Liver (tissue), 9 donors: ENCODE measurements around the gene BAHCC1. TPM values are rescaled to one million over a fixed set of nuclear protein-coding genes. Genes with fewer than 3 reads are reported as not detected.
A peak's percentile ranks its signal among the peaks of the same experiment; 100 is the strongest.

Source experiments
- DNase-seq: peaks from one replicate; pipeline ENCODE4 v3.0.0-alpha.2; 2017; ENCODE audit warnings: low spot score
- H3K27ac ChIP-seq, 2 donors: one replicate each; pipeline ENCODE4 v1.7.0; 2013; ENCODE audit warnings: inconsistent platforms in 2 of 2, low read length in 2 of 2, control low read depth in 1 of 2, low read depth in 1 of 2, mild to moderate bottlenecking in 1 of 2
- H3K27me3 ChIP-seq, 4 donors: one replicate each; pipeline versions ENCODE4 v1.6.1 to v1.7.0; 2013; ENCODE audit warnings: low read length in 3 of 4, inconsistent platforms in 1 of 4, mild to moderate bottlenecking in 1 of 4, moderate library complexity in 1 of 4; ENCODE audit not compliant: control insufficient read depth in 4 of 4, insufficient read depth in 4 of 4
- H3K36me3 ChIP-seq, 4 donors: one replicate each; pipeline versions ENCODE4 v1.6.1 to v1.7.0; 2013; ENCODE audit warnings: low read length in 3 of 4, mild to moderate bottlenecking in 3 of 4, low read depth in 1 of 4, moderate library complexity in 1 of 4; ENCODE audit not compliant: control insufficient read depth in 4 of 4, insufficient read depth in 3 of 4
- H3K4me1 ChIP-seq, 4 donors: one replicate each; pipeline versions ENCODE4 v1.6.1 to v1.7.0; 2013; ENCODE audit warnings: low read length in 3 of 4, mild to moderate bottlenecking in 3 of 4, moderate library complexity in 1 of 4; ENCODE audit not compliant: control insufficient read depth in 4 of 4, insufficient read depth in 4 of 4
- H3K4me3 ChIP-seq, 3 donors: one replicate each; pipeline versions ENCODE4 v1.6.1 to v1.7.0; 2013; ENCODE audit warnings: low read length in 3 of 3, control low read depth in 1 of 3, low read depth in 1 of 3, mild to moderate bottlenecking in 1 of 3
- H3K9ac ChIP-seq, 2 donors: one replicate each; pipeline ENCODE4 v1.7.0; 2013; ENCODE audit warnings: low read length in 2 of 2, mild to moderate bottlenecking in 2 of 2, moderate library complexity in 2 of 2, control low read depth in 1 of 2, low read depth in 1 of 2
- H3K9me3 ChIP-seq, 4 donors: one replicate each; pipeline versions ENCODE4 v1.6.1 to v1.7.0; 2013; ENCODE audit warnings: low read length in 3 of 4; ENCODE audit not compliant: control insufficient read depth in 4 of 4
- CTCF ChIP-seq: fragments of 150-350 bp; IDR thresholded peaks from 2 replicates; pipeline ENCODE4 v1.5.1; 2017; ENCODE audit warnings: improper control_type of control experiment, low read depth, low read length; ENCODE audit not compliant: missing input control
- EGR1 ChIP-seq, 2 donors: IDR thresholded peaks; 2 replicates each; pipeline ENCODE4 v1.6.1; 2016 to 2018; ENCODE audit warnings: antibody characterized with exemption in 2 of 2, low read depth in 2 of 2
- FOXA1 ChIP-seq: IDR thresholded peaks from 2 replicates; pipeline ENCODE4 v1.6.1; 2016; ENCODE audit warnings: antibody characterized with exemption
- FOXA2 ChIP-seq: IDR thresholded peaks from 2 replicates; pipeline ENCODE4 v1.6.1; 2016; ENCODE audit warnings: antibody characterized with exemption
- GABPA ChIP-seq, 2 donors: IDR thresholded peaks in 1 of 2; conservative IDR thresholded peaks in 1 of 2; 2 replicates each; pipeline ENCODE4 v1.6.1; 2016; ENCODE audit warnings: antibody characterized with exemption in 2 of 2, mild to moderate bottlenecking in 1 of 2, moderate library complexity in 1 of 2
- HNF4A ChIP-seq, 2 donors: conservative IDR thresholded peaks; 2 replicates each; pipeline ENCODE4 v1.6.1; 2016; ENCODE audit warnings: antibody characterized with exemption in 2 of 2, mild to moderate bottlenecking in 2 of 2
- HNF4G ChIP-seq: IDR thresholded peaks from 2 replicates; pipeline ENCODE4 v1.6.1; 2016; ENCODE audit warnings: antibody characterized with exemption
- JUND ChIP-seq, 2 donors: IDR thresholded peaks; 2 replicates each; pipeline ENCODE4 v1.6.1; 2016; ENCODE audit warnings: antibody characterized with exemption in 2 of 2
- NR2F2 ChIP-seq: IDR thresholded peaks from 2 replicates; pipeline ENCODE4 v1.6.1; 2016; ENCODE audit warnings: antibody characterized with exemption
- RAD21 ChIP-seq, 2 donors: IDR thresholded peaks; 2 replicates each; pipeline ENCODE4 v1.6.1; 2016; ENCODE audit warnings: antibody characterized with exemption in 2 of 2, mild to moderate bottlenecking in 2 of 2
- REST ChIP-seq: IDR thresholded peaks from 2 replicates; pipeline ENCODE4 v1.6.1; 2016; ENCODE audit warnings: antibody characterized with exemption, mild to moderate bottlenecking
- RXRA ChIP-seq, 2 donors: IDR thresholded peaks; 2 replicates each; pipeline ENCODE4 v1.6.1; 2017 to 2018; ENCODE audit warnings: antibody characterized with exemption in 2 of 2, mild to moderate bottlenecking in 1 of 2
- SP1 ChIP-seq: IDR thresholded peaks from 2 replicates; pipeline ENCODE4 v1.6.1; 2018; ENCODE audit warnings: antibody characterized with exemption, mild to moderate bottlenecking
- TAF1 ChIP-seq: conservative IDR thresholded peaks from 2 replicates; pipeline ENCODE4 v1.6.1; 2016; ENCODE audit warnings: antibody characterized with exemption, mild to moderate bottlenecking
- YY1 ChIP-seq: IDR thresholded peaks from 2 replicates; pipeline ENCODE4 v1.6.1; 2016; ENCODE audit warnings: antibody characterized with exemption, mild to moderate bottlenecking
- WGBS: extraction: QIAGEN DNeasy Blood & Tissue Kit; methylation state at CpG from one replicate; pipeline ENCODE4 v1.1.7; 2013; 5-methylcytosine and 5-hydroxymethylcytosine counted together
- polyA plus RNA-seq, 2 donors: library from polyadenylated mRNA; stranded (reverse) in 1 of 2; unstranded in 1 of 2; fragments of 200-250 nt in 1 of 2; fragments of >200 nt in 1 of 2; fragmentation: Nextera tagmentation in 1 of 2; extraction: Ambion mirVana in 1 of 2; gene quantifications; one replicate each; pipeline versions ENCODE4 v1.2.1 to v1.2.3, GENCODE V29; 2013 to 2015
- total RNA-seq, 2 donors: library from RNA; depleted of rRNA; stranded (reverse); fragments of >200 nt; gene quantifications; one replicate each; pipeline ENCODE4 v1.2.3, GENCODE V29; 2014
- TF ChIP-seq, protein P1 (sequence below): IDR thresholded peaks from 2 replicates; pipeline ENCODE4 v1.6.1; 2016; ENCODE audit warnings: antibody characterized with exemption
- TF ChIP-seq, protein P2 (sequence below): IDR thresholded peaks from 2 replicates; pipeline ENCODE4 v1.6.1; 2016; ENCODE audit warnings: antibody characterized with exemption
- TF ChIP-seq, protein P3 (sequence below): IDR thresholded peaks from 2 replicates; pipeline ENCODE4 v1.6.1; 2016; ENCODE audit warnings: antibody characterized with exemption
- donor health status: healthy.
- donor health status: healthy.
- donor health status: healthy.
- donor health status: healthy.
- donor health status: healthy.

BAHCC1 gene
- total and polyA plus RNA-seq, 4 donors = 0.76 to 3.9 (median 2.5) TPM

- Histone ChIP-seq H3K4me1 (peaks cover 5 to 22% (median 15%) of the 10 kb centered on the region in 4 donors), H3K36me3 (no peaks in the 10 kb centered on the region), H3K4me3 (peak overlapping the region in 1 of 3 donors; percentile 40), H3K27me3 (no peaks in the 10 kb centered on the region), H3K27ac (no peak overlapping the region), H3K9ac (peak overlapping the region in 1 of 2 donors; percentile 32), H3K9me3 (no peaks in the 10 kb centered on the region)
- TF ChIP-seq CTCF = peak; percentile 97
- TF ChIP-seq, protein P1, sequence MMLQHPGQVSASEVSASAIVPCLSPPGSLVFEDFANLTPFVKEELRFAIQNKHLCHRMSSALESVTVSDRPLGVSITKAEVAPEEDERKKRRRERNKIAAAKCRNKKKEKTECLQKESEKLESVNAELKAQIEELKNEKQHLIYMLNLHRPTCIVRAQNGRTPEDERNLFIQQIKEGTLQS = no peak
- no peak for TF ChIP-seq FOXA1
- peak in 1 of 2 donors; percentile 33 for TF ChIP-seq RXRA (IDR thresholded peaks at IDR 0.05)
- TF ChIP-seq RAD21 (IDR thresholded peaks at IDR 0.05) = peak; percentile 81 to 86
- TF ChIP-seq, protein P2, sequence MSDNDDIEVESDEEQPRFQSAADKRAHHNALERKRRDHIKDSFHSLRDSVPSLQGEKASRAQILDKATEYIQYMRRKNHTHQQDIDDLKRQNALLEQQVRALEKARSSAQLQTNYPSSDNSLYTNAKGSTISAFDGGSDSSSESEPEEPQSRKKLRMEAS = no peak
- peak; percentile 86 for DNase-seq
- 7% methylated on average over 60 of the region's 60 CpGs for WGBS
These were observed 89.1 kb downstream of the BAHCC1 start for GRCh38 chr17:81484195-81484979.

DNA sequence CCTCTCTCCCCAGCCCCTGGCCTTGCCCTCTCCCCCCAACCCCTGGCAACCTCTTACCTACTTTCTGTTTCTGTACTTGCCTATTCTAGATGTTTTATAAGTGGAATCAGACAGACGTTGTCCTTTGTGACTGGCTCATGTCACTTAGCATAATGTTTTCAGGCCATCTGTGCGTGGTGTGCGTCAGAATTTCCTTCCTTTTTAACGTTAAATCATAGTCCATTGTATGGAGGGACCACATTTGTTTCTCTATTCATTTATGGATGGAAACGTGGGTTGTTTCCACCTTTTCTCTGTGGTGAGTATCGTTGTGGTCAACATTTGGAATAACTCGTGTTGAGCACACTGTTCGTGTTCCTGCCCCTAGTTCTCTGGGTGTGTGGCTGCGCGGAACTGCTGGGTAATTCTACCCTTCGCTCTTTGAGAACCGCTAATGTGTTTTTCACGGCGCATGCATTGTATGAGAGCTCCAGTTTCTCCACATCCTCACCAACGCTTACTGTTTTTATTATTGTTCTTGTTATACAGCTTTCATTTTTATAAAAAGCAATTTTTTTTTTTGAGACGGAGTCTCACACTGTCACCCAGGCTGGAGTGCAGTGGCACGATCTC lies 91.0 kb downstream of the BAHCC1 start:
- no peak overlapping the region for H3K9ac ChIP-seq
- no peak for DNase-seq
- no peak overlapping the region for H3K4me3 ChIP-seq
- TF ChIP-seq FOXA1 (no peak), GABPA (IDR thresholded peaks at IDR 0.05 in 1 of 2, conservative IDR thresholded peaks at IDR 0.05 in 1 of 2) (no peak), SP1 (no peak), RAD21 (IDR thresholded peaks at IDR 0.05) (no peak), HNF4A (conservative IDR thresholded peaks at IDR 0.05) (no peak), CTCF (no peak), JUND (IDR thresholded peaks at IDR 0.05) (no peak), REST (no peak), FOXA2 (no peak), HNF4G (no peak), NR2F2 (no peak), RXRA (IDR thresholded peaks at IDR 0.05) (no peak), YY1 (no peak), TAF1 (no peak), EGR1 (IDR thresholded peaks at IDR 0.05; ENCODE audit: low read depth in 2 of 2) (no peak)
- TF ChIP-seq, protein P3, sequence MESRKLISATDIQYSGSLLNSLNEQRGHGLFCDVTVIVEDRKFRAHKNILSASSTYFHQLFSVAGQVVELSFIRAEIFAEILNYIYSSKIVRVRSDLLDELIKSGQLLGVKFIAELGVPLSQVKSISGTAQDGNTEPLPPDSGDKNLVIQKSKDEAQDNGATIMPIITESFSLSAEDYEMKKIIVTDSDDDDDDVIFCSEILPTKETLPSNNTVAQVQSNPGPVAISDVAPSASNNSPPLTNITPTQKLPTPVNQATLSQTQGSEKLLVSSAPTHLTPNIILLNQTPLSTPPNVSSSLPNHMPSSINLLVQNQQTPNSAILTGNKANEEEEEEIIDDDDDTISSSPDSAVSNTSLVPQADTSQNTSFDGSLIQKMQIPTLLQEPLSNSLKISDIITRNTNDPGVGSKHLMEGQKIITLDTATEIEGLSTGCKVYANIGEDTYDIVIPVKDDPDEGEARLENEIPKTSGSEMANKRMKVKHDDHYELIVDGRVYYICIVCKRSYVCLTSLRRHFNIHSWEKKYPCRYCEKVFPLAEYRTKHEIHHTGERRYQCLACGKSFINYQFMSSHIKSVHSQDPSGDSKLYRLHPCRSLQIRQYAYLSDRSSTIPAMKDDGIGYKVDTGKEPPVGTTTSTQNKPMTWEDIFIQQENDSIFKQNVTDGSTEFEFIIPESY = no peak
- TF ChIP-seq, protein P2 = no peak
- TF ChIP-seq, protein P1 = no peak
- no peaks in the 10 kb centered on the region for H3K9me3 ChIP-seq
- H3K4me1 ChIP-seq = peaks cover 5 to 18% (median 13%) of the 10 kb centered on the region in 4 donors
- no peak overlapping the region for H3K27ac ChIP-seq
- no peaks in the 10 kb centered on the region for H3K36me3 ChIP-seq
- H3K27me3 ChIP-seq = no peaks in the 10 kb centered on the region
- 85% methylated on average over 17 of the region's 17 CpGs for WGBS
